SK-N-MC (cell line): ENCODE data around the gene ARHGAP26.

ENCODE experiments used
- DNase-seq: peaks from one replicate; pipeline ENCODE4 v3.0.0-alpha.2; 2011; ENCODE audit warnings: low read depth, low spot score
- H3K27ac ChIP-seq: fragments of 200-600 bp; sonication (generic); 2 replicates; pipeline ENCODE4 v1.5.1; 2016; ENCODE audit warnings: mixed run types
- H3K36me3 ChIP-seq: fragments of 200-600 bp; sonication (generic); 2 replicates; pipeline ENCODE4 v1.6.1; 2017; ENCODE audit warnings: antibody characterized with exemption, low read length, mixed read lengths; ENCODE audit not compliant: insufficient read depth
- H3K4me3 ChIP-seq: fragments of 200-600 bp; sonication (generic); 2 replicates; pipeline ENCODE4 v1.5.1; 2016
- H3K9ac ChIP-seq: fragments of 200-600 bp; sonication (generic); 2 replicates; pipeline ENCODE4 v1.8.0; 2017; ENCODE audit warnings: mixed run types, mixed read lengths; ENCODE audit not compliant: insufficient read length
- H3K9me3 ChIP-seq: fragments of 200-600 bp; sonication (generic); 2 replicates; pipeline ENCODE4 v1.6.1; 2017; ENCODE audit warnings: low read depth, mild to moderate bottlenecking, antibody characterized with exemption, low read length, moderate library complexity, mixed read lengths
- EZH2 ChIP-seq: fragments of 200-600 bp; sonication (generic); IDR thresholded peaks from one replicate; pipeline ENCODE4 v1.6.1; 2017; ENCODE audit warnings: antibody characterized with exemption
- FOXP2 ChIP-seq: optimal IDR thresholded peaks from 2 replicates; pipeline ENCODE3; 2011; ENCODE audit warnings: mild to moderate bottlenecking, moderate library complexity; ENCODE audit not compliant: insufficient read depth; ENCODE audit errors: extremely low read length, control extremely low read depth
- POLR2AphosphoS5 ChIP-seq: IDR thresholded peaks from 2 replicates; pipeline ENCODE4 v1.6.1; 2012; ENCODE audit warnings: mild to moderate bottlenecking, low read depth, low read length, borderline replicate concordance

Gene ARHGAP26

DNA sequence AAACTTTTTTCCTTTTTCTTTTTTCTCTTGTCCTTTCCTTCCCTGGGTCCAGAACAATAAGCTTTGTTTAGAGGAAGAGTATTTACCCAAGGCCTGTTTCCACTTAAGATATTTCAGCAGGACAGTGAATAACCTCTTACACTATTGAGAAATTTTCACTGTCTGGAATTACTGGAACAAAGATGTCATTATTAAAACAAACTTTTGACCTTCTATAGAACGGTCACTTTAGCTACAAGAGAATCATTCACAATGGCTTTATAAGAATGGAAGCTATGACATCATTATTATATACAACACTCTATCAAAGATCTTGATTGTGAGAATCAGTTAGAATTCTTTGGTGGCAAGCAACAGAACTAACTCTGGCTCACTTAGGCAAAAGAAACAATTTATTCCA lies 22.0 kb upstream of the ARHGAP26 start:
- Histone ChIP-seq H3K9me3 (no peaks in the 10 kb centered on the region), H3K9ac (no peak overlapping the region), H3K4me3 (no peak overlapping the region), H3K27ac (no peak overlapping the region), H3K36me3 (no peaks in the 10 kb centered on the region)
- TF ChIP-seq EZH2 (no peak), POLR2AphosphoS5 (no peak)
- DNase-seq: no peak

DNA sequence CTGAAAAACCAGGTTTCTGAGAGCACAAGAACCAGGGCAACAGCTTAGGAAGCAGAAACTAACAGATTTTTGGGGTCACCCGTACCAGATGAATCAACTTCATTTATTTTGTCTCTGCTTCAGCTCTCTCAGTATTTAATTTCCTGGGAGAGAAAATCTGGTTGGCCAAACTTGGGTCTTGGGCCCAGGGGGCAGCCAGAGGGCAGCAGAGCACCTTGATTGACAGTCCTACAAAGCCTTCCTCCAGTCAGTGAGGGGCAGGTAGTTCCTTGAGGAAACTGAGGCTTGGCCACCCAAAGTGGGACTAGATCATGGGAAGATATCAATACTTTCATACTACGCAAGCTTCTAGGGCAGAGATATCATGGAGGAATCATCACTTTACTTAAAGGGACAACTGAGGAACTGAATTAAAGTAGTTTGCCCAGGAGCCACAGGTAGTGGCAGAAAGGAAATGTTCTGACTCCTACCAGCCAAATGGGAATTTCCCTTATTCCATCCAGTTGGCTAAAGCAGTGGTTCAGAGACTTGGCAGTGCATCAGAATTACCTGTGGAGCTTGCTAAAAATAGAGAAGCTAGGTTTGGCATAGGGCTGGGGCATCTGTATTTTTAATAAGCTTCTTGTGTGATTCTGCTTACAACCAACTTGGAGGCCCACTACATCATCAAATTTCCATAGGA lies 21.5 kb upstream of the ARHGAP26 start:
- DNase-seq: no peak
- H3K9me3 ChIP-seq: no peaks in the 10 kb centered on the region
- TF ChIP-seq POLR2AphosphoS5: no peak
- no peak for TF ChIP-seq FOXP2
- no peaks in the 10 kb centered on the region for H3K36me3 ChIP-seq
- H3K4me3 ChIP-seq: no peak overlapping the region
- no peak overlapping the region for H3K9ac ChIP-seq
- H3K27ac ChIP-seq: no peak overlapping the region

GRCh38 chr5:142749321-142749720 lies 20.9 kb upstream of the ARHGAP26 start:
- Histone ChIP-seq H3K9me3 (no peaks in the 10 kb centered on the region), H3K4me3 (no peak overlapping the region), H3K9ac (no peak overlapping the region), H3K36me3 (no peaks in the 10 kb centered on the region), H3K27ac (no peak overlapping the region)
- DNase-seq: no peak
- TF ChIP-seq EZH2 (no peak), FOXP2 (no peak), POLR2AphosphoS5 (no peak)

DNA sequence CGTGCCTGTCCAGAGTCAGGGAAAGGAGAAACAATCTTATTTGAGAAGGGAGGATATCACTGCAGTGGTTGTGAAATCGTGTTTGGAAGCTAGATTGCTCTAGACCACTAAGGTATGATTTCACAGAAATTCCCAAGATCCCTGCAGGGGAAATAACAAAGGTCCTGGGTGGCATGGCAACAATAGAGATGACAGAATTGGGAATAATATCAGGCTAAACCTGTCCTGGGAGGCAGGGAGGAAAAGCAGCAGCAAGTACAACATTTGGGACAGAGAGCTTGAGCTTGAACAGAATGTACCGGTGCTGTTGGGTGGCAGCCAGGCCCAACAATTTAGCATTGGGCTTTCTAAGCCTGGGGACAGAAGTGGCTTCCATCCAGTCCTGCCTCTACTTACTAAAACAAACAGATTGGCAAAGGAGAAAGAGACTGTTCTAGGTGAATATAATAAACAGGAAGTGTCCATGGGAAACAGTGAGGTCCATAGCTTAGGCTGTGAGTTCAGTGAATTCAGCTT lies 17.0 kb upstream of the ARHGAP26 start:
- H3K9me3 ChIP-seq: no peaks in the 10 kb centered on the region
- no peaks in the 10 kb centered on the region for H3K36me3 ChIP-seq
- no peak overlapping the region for H3K4me3 ChIP-seq
- H3K27ac ChIP-seq: no peak overlapping the region
- DNase-seq: no peak
- TF ChIP-seq FOXP2 (no peak), EZH2 (no peak), POLR2AphosphoS5 (no peak)
- no peak overlapping the region for H3K9ac ChIP-seq

GRCh38 chr5:142754031-142754430 lies 16.1 kb upstream of the ARHGAP26 start:
- Histone ChIP-seq H3K36me3 (no peaks in the 10 kb centered on the region), H3K9me3 (no peaks in the 10 kb centered on the region), H3K9ac (no peak overlapping the region), H3K4me3 (no peak overlapping the region), H3K27ac (no peak overlapping the region)
- no peak for TF ChIP-seq EZH2
- TF ChIP-seq FOXP2: no peak
- TF ChIP-seq POLR2AphosphoS5: no peak
- no peak for DNase-seq

GRCh38 chr5:142756576-142756975 lies 13.6 kb upstream of the ARHGAP26 start:
- Histone ChIP-seq H3K4me3 (no peak overlapping the region), H3K27ac (no peak overlapping the region), H3K9ac (no peak overlapping the region), H3K36me3 (no peaks in the 10 kb centered on the region), H3K9me3 (no peaks in the 10 kb centered on the region)
- TF ChIP-seq EZH2 (no peak), FOXP2 (no peak), POLR2AphosphoS5 (no peak)
- no peak for DNase-seq

- no peak for DNase-seq
- Histone ChIP-seq H3K36me3 (no peaks in the 10 kb centered on the region), H3K27ac (no peak overlapping the region), H3K9ac (no peak overlapping the region), H3K4me3 (no peak overlapping the region), H3K9me3 (no peaks in the 10 kb centered on the region)
- no peak for TF ChIP-seq POLR2AphosphoS5
- no peak for TF ChIP-seq EZH2
- no peak for TF ChIP-seq FOXP2
These were observed 12.6 kb upstream of the ARHGAP26 start for GRCh38 chr5:142757564-142757963.

DNA sequence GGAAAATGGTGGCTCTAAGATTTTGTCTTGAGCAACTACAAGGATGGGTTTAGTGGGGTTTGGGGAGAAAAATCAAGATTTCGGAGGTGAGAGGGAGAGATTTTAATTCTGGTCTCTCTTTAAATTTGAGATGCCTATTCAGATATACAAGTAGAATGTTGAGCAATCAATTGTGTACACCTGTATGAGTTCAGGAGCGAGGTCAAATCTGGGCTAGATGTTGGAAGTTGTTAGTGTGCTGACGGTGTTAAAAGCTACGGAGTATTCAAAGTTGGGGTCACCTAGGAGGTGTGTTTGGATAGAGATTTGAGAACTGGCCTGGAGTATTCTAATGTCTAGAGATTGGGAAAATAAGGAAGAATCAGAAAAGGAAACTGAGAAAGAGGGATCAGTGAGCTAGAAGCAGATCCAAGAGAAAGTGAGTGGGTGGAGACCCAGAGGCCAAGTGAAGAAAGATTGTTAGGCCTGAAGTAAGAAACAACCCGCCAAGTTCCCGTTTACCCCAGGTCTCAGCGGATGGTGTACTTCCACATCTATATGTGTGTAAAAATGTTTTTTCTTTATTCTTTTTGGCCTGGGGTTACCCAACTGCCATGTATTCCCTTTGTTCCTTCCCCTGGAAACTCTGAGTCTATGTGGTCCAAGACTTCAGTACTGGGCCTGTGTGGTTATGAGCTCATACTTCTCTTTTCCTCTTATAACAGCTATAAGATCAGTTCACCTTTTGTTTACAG lies 11.9 kb upstream of the ARHGAP26 start:
- TF ChIP-seq EZH2 (no peak), POLR2AphosphoS5 (no peak), FOXP2 (no peak)
- no peak overlapping the region for H3K9ac ChIP-seq
- H3K36me3 ChIP-seq: no peaks in the 10 kb centered on the region
- DNase-seq: no peak
- H3K9me3 ChIP-seq: no peaks in the 10 kb centered on the region
- H3K4me3 ChIP-seq: no peak overlapping the region
- no peak overlapping the region for H3K27ac ChIP-seq
